Neural crest cell (in vitro differentiated cells): Measurements from ENCODE around the gene TUSC2. TPM values are rescaled to one million over a fixed set of nuclear protein-coding genes. Genes with fewer than 3 reads are reported as not detected.

Source experiments
- DNase-seq: peaks from one replicate; pipeline ENCODE4 v3.0.0; 2021; ENCODE audit warnings: low read depth, mixed read lengths, low spot score
- H3K27ac Mint-ChIP-seq: one replicate; pipeline ENCODE4 v1.8.0; 2021; ENCODE audit warnings: mild to moderate bottlenecking, mixed read lengths; ENCODE audit not compliant: unreplicated experiment
- H3K27me3 Mint-ChIP-seq: 2 replicates; pipeline ENCODE4 v1.8.0; 2021; ENCODE audit warnings: low read depth, mild to moderate bottlenecking, mixed read lengths
- H3K36me3 Mint-ChIP-seq: 2 replicates; pipeline ENCODE4 v1.8.0; 2021; ENCODE audit warnings: low read depth, mild to moderate bottlenecking, mixed read lengths
- H3K4me1 Mint-ChIP-seq: 2 replicates; pipeline ENCODE4 v1.8.0; 2021; ENCODE audit warnings: mixed read lengths
- H3K4me3 Mint-ChIP-seq: one replicate; pipeline ENCODE4 v1.8.0; 2021; ENCODE audit warnings: mild to moderate bottlenecking, mixed read lengths
- H3K9me3 Mint-ChIP-seq: 2 replicates; pipeline ENCODE4 v1.8.0; 2021; ENCODE audit warnings: mixed read lengths
- CTCF ChIP-seq: fragments of 200-600 bp; sonication (generic); conservative IDR thresholded peaks from 2 replicates; pipeline ENCODE4 v1.5.0; 2021; ENCODE audit warnings: antibody characterized with exemption, mild to moderate bottlenecking
- long read RNA-seq: library from polyadenylated mRNA; unstranded; transcript quantifications from one replicate; pipeline ENCODE4 v2.0.0, GENCODE V29; 2020
- total RNA-seq: library from RNA; stranded (reverse); gene quantifications from 2 replicates; pipeline ENCODE4 v1.2.1, GENCODE V29; 2021

TUSC2 gene
- 35.0 and 35.5 TPM in 2 replicates for total RNA-seq
- long read RNA-seq, partial matches to known transcripts = 0 of 2 reads
- long read RNA-seq, other reads (novel, unspliced or antisense) = 0 of 2 reads

GRCh38 chr3:50327943-50328691 lies at the start of gene TUSC2:
TSS of gene TUSC2 (minus strand) at chr3:50328223. CDS start at chr3:50328099, 124 bp downstream.
- Mint-ChIP-seq H3K36me3 (peaks cover 5% of the 10 kb centered on the region), H3K27me3 (no peaks in the 10 kb centered on the region), H3K4me1 (peaks cover 32% of the 10 kb centered on the region), H3K4me3 (peak within 1 kb of the TSS; percentile 96), H3K9me3 (no peaks in the 10 kb centered on the region), H3K27ac (peak within 1 kb of the TSS; percentile 93)
- TF ChIP-seq CTCF = no peak
- DNase-seq = peak; percentile 93

- H3K27me3 Mint-ChIP-seq = no peaks in the 10 kb centered on the region
- H3K4me1 Mint-ChIP-seq = peaks cover 25% of the 10 kb centered on the region
- H3K4me3 Mint-ChIP-seq = no peak overlapping the region
- TF ChIP-seq CTCF = peak; percentile 21
- H3K36me3 Mint-ChIP-seq = no peaks in the 10 kb centered on the region
- no peak overlapping the region for H3K27ac Mint-ChIP-seq
- DNase-seq = no peak
- no peaks in the 10 kb centered on the region for H3K9me3 Mint-ChIP-seq
These were observed 47.4 kb upstream of the TUSC2 start for GRCh38 chr3:50375258-50375931.

DNA sequence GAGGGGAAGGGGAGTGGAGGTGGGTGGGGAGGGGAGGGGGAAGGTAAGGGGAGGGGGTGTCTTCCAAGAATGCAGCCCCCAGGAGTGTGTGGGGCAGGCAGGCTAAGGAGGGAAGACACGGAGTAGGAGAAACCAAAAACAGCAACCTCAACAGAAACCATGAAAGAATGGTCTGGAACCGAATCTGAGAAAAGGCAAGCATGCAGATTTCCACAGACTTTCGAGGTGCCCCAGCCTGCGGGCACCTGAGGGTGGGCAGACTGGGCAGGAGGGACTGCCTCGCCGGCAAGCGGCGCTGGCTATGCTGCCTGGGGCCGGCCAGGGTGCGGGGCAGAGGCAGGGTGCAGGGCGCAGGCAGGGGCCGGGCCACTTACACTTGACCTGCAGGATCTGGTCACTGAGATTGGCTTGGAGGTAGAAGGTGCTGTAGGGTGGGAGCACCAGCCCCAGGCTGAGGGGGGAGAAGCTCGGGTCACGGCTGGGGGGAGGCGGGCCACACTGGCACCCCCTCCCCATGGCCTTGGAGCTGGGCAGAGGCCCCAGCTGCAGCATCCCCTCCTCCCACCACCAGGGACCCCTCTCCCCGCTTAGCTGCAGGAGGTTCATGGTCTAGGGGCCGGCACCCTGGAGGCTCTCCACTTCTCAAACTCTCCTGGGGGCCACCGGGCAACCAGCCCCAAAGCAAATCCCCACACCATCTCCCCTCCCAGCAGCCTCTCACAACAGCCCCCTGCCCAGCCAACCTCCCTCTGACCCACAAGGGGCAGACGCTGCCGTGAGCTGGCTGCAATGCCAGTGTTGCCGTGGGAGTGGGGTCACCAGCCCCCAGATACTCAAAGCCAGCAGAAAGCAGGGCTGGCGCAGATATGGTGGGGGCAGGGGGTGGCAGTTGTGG lies 46.6 kb upstream of the TUSC2 start:
- Mint-ChIP-seq H3K27ac (no peak overlapping the region), H3K4me1 (peaks cover 25% of the 10 kb centered on the region), H3K36me3 (no peaks in the 10 kb centered on the region), H3K9me3 (no peaks in the 10 kb centered on the region), H3K27me3 (no peaks in the 10 kb centered on the region), H3K4me3 (no peak overlapping the region)
- no peak for TF ChIP-seq CTCF
- no peak for DNase-seq

DNA sequence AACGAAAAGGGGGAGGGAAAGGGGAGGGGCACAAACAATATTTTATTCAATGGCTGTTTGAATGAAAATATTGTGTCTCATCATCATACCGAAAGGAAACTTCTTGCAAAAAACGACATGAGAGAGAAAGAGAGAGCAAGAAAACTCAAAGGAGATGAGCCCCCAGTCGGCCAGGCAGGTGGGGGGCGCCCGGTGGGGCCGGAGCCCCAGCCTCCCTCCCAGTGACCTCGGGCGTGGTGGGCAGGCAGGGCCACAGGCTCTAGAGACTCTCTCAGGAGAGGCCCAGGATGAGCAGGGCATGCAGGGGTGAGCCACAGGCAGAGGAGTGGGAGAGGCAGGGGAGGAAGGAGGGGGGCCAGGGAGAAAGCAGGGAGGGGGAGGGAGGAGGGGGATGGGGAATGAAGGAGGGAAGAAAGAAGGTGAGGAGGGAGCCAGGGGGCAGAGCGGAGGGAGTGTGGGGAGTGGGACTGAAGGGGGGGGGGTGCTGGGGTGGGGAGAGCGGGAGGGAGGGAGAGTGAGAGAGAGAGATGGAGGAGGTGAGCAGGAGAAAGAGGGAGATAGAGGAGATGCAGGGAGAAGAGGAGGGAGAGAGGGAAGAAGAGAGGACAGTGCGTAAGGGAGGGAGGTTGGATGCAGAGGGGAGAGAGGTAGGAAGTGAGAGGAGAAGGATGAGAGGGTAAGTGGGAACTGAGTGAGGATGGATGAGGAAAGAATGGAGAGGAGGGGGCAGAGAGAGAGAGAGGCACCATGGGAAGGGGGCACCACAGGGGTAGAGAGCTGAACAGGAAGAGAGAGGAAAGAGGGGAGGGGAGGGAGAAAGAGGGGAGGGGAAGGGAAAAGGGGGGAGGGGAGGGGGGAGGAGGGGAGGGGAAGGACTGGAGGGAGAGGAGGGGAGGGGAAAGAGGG lies 45.4 kb upstream of the TUSC2 start:
- no peak for TF ChIP-seq CTCF
- Mint-ChIP-seq H3K9me3 (no peaks in the 10 kb centered on the region), H3K27me3 (no peaks in the 10 kb centered on the region), H3K27ac (no peak overlapping the region), H3K36me3 (no peaks in the 10 kb centered on the region), H3K4me3 (no peak overlapping the region), H3K4me1 (peaks cover 25% of the 10 kb centered on the region)
- no peak for DNase-seq
